Heart right ventricle (tissue), 16 donors: ENCODE data around the gene COX14. TPM values are rescaled to one million over a fixed set of nuclear protein-coding genes. Genes with fewer than 3 reads are reported as not detected.

Experiments
- ATAC-seq, 8 donors: fragments of 200-7000 bp; cut with Tn5 transposase; one replicate each; pipeline ENCODE4 v1.9.1; 2020; ENCODE audit warnings: mild to moderate bottlenecking in 8 of 8, moderate library complexity in 8 of 8, moderate number of reproducible peaks in 1 of 8
- DNase-seq, 2 donors: peaks; one replicate each; pipeline ENCODE4 v3.0.0-alpha.2; 2020
- H3K27ac ChIP-seq, 10 donors: fragments of 200-600 bp; sonication (generic) in 2 of 10; one replicate each; pipeline versions ENCODE4 v1.5.0 to v1.8.0; 2020 to 2022; ENCODE audit warnings: mild to moderate bottlenecking in 3 of 10
- H3K27me3 ChIP-seq, 7 donors: fragments of 200-600 bp; one replicate each; pipeline ENCODE4 v1.8.0; 2021 to 2022; ENCODE audit warnings: mild to moderate bottlenecking in 2 of 7
- H3K36me3 ChIP-seq, 9 donors: fragments of 200-600 bp; sonication (generic) in 1 of 9; one replicate each; pipeline versions ENCODE4 v1.5.0 to v1.8.0; 2020 to 2022; ENCODE audit warnings: mild to moderate bottlenecking in 2 of 9
- H3K4me1 ChIP-seq, 9 donors: fragments of 200-600 bp; sonication (generic) in 1 of 9; one replicate each; pipeline versions ENCODE4 v1.5.0 to v1.8.0; 2020 to 2022; ENCODE audit warnings: mild to moderate bottlenecking in 4 of 9
- H3K4me3 ChIP-seq, 10 donors: fragments of 200-600 bp; sonication (generic) in 2 of 10; one replicate each; pipeline versions ENCODE4 v1.5.0 to v1.8.0; 2020 to 2022; ENCODE audit warnings: mild to moderate bottlenecking in 7 of 10, moderate library complexity in 2 of 10
- H3K9me3 ChIP-seq, 11 donors: fragments of 200-600 bp in 10 of 11; sonication (generic) in 2 of 11; one replicate each; pipeline versions ENCODE4 v1.5.0 to v1.8.0; 2013 to 2022; ENCODE audit warnings: mild to moderate bottlenecking in 2 of 11, control low read depth in 1 of 11, moderate library complexity in 1 of 11
- CTCF ChIP-seq, 9 donors: fragments of 200-600 bp; sonication (generic) in 2 of 9; IDR thresholded peaks; one replicate each; pipeline versions ENCODE4 v1.5.0 to v1.8.0; 2021 to 2022; ENCODE audit warnings: antibody characterized with exemption in 9 of 9, mild to moderate bottlenecking in 5 of 9, moderate library complexity in 1 of 9
- WGBS, 2 donors: extraction: QIAGEN DNeasy Blood & Tissue Kit; methylation state at CpG; one replicate each; pipeline ENCODE4 v1.1.7; 2013; ENCODE audit warnings: inconsistent platforms in 1 of 2; 5-methylcytosine and 5-hydroxymethylcytosine counted together
- intact Hi-C, 10 donors: fragments of 100-400 bp; cut with DNase I; formaldehyde crosslinking; loops; one replicate each; pipeline versions ENCODE4 v1.11.1 to v1.14.2; 2022
- polyA plus RNA-seq, 2 donors: library from polyadenylated mRNA; stranded (reverse); fragments of 200-250 nt; gene quantifications; one replicate each; pipeline ENCODE4 v1.2.3, GENCODE V29; 2013
- total RNA-seq, 10 donors: library from RNA; stranded (reverse); fragmentation: NEBNext Ultra II Directional in 3 of 10; extraction: Animal tissue kit (Norgen Biotek cat#: 25700) in 3 of 10; gene quantifications; one replicate each; pipeline versions ENCODE4 v1.2.1 to v1.2.4, GENCODE V29; 2021 to 2023
- donor health status: Arrhythmogenic right ventricular cardiomyopathy.
- donor health status: ischemic (EF 13 %, LVEDD 7.1; RV severe dilation, severe dysfunction).
- donor health status: healthy with polysubstance abuse.
- donor health status: DM: no; HTN: yes; CAD: no.
- donor health status: DM: no; HTN: no; CAD: no.
- donor health status: ischemic (EF 25% LVEDD 6.9; RV normal size, moderate dysfunction).
- donor health status: ischemic (EF 25% LVEDD 5.7; RV mildly dilated, moderate dysfunction).
- donor health status: healthy.
- donor health status: DM: yes; HTN: yes; CAD: no.
- donor health status: Ischemic cardiomyopathy.
- donor health status: ischemic (EF 35%, LVEDD 5.7; RV mildly dilated, moderate dysfunction).
- donor health status: nonischemic (EF 11% LVEDD 7.7; RV severe dilation, severe dysfunction).
- donor health status: DM: yes; HTN: yes; CAD: no.
- donor health status: PGD.
- donor health status: ischemic (EF 29% LVEDD 5.4; RV normal size, mild dysfunction).
- donor health status: nonischemic (EF 23%, LVEDD 6.1; RV moderate dilation, normal function).

The COX14 gene
- total and polyA plus RNA-seq, 12 donors: 93.8 to 239 (median 165) TPM

- H3K4me1 ChIP-seq: peaks cover 0 to 34% (median 13%) of the 10 kb centered on the region in 9 donors
Measured at GRCh38 chr12:50084775-50085614, 27.0 kb upstream of the COX14 start, which contains the start of gene SMARCD1. TSS of gene SMARCD1 (plus strand) at chr12:50085342. CDS start at chr12:50085370, 28 bp downstream.

GRCh38 chr12:50085615-50086072 is 26.4 kb upstream of the COX14 start:
- Histone ChIP-seq H3K27ac (peak overlapping the region; percentile 95 to 100 (median 98)), H3K27me3 (no peaks in the 10 kb centered on the region), H3K4me3 (peak overlapping the region; percentile 73 to 99 (median 90)), H3K4me1 (peaks cover 0 to 34% (median 13%) of the 10 kb centered on the region in 9 donors), H3K36me3 (peaks cover 0 to 43% (median 27%) of the 10 kb centered on the region in 9 donors), H3K9me3 (no peaks in the 10 kb centered on the region)
- WGBS, 2 donors: 3 to 7% methylated on average over 8 of the region's 8 CpGs
- ATAC-seq: no peak
- TF ChIP-seq CTCF (IDR thresholded peaks at IDR 0.05): no peak
- intact Hi-C loops: loop anchor here in 8 of 10 donors (1.0 to 10.0 kb wide), 6 partner anchors 25 to 229 kb away; partner anchors contain the start of gene CERS5 (in 4 of the 8)
- no peak for DNase-seq

More at GRCh38 chr12:50084775-50085614, 27.0 kb upstream of the COX14 start, which contains the start of gene SMARCD1:
- WGBS, 2 donors: 0% methylated on average over 62 to 69 of the region's 69 CpGs
- H3K36me3 ChIP-seq: peaks cover 0 to 36% (median 22%) of the 10 kb centered on the region in 9 donors
- intact Hi-C loops: loop anchor here in 7 of 10 donors (1.0 to 10.0 kb wide), 6 partner anchors 26 to 230 kb away; partner anchors contain the start of gene CERS5 (in 4 of the 7)
- DNase-seq (peak; percentile 93), ATAC-seq (peak; percentile 95 to 98 (median 96))
- H3K27me3 ChIP-seq: no peaks in the 10 kb centered on the region
- peak within 1 kb of the TSS; percentile 73 to 99 (median 90) for H3K4me3 ChIP-seq
- H3K27ac ChIP-seq: peak within 1 kb of the TSS; percentile 95 to 100 (median 98)
- H3K9me3 ChIP-seq: no peaks in the 10 kb centered on the region
- TF ChIP-seq CTCF (IDR thresholded peaks at IDR 0.05): peak in 8 of 9 donors; percentile 12 to 78 (median 59)

- Histone ChIP-seq H3K4me1 (peaks cover 0 to 34% (median 13%) of the 10 kb centered on the region in 9 donors), H3K4me3 (peak overlapping the region in 7 of 10 donors; percentile 85 to 99 (median 90)), H3K27me3 (no peaks in the 10 kb centered on the region), H3K36me3 (peaks cover 0 to 48% (median 32%) of the 10 kb centered on the region in 9 donors), H3K27ac (peak overlapping the region in 9 of 10 donors; percentile 96 to 100 (median 98)), H3K9me3 (no peaks in the 10 kb centered on the region)
- intact Hi-C loops: loop anchor here in 6 of 10 donors (2.0 to 10.0 kb wide), 5 partner anchors 25 to 229 kb away; partner anchors contain the start of gene CERS5 (in 2 of the 6)
- ATAC-seq (no peak), DNase-seq (no peak)
- TF ChIP-seq CTCF (IDR thresholded peaks at IDR 0.05): no peak
- WGBS, 2 donors: 74 to 84% methylated on average over 5 of the region's 5 CpGs
Measured at GRCh38 chr12:50086148-50086547, 25.9 kb upstream of the COX14 start.

- WGBS, 2 donors: 81 to 86% methylated on average over 9 of the region's 9 CpGs
- intact Hi-C loops: loop anchor here in 6 of 10 donors (2.0 to 10.0 kb wide), 5 partner anchors 24 to 228 kb away; partner anchors contain the start of gene CERS5 (in 2 of the 6)
- no peak for TF ChIP-seq CTCF (IDR thresholded peaks at IDR 0.05)
- no peak overlapping the region for H3K4me3 ChIP-seq
- H3K27ac ChIP-seq: peak overlapping the region in 1 of 10 donors; percentile 48
- H3K9me3 ChIP-seq: no peaks in the 10 kb centered on the region
- H3K27me3 ChIP-seq: no peaks in the 10 kb centered on the region
- H3K36me3 ChIP-seq: peaks cover 0 to 58% (median 42%) of the 10 kb centered on the region in 9 donors
- no peak for DNase-seq
- H3K4me1 ChIP-seq: peaks cover 0 to 34% (median 13%) of the 10 kb centered on the region in 9 donors
- ATAC-seq: no peak
Measured at GRCh38 chr12:50087151-50087550, 24.9 kb upstream of the COX14 start.
